HepG2 (cell line): ENCODE measurements around the gene PIGO. TPM values are rescaled to one million over a fixed set of nuclear protein-coding genes. Genes with fewer than 3 reads are reported as not detected.

Experiments used
- HDAC2 ChIP-seq: sonication (generic); formaldehyde crosslinking; IDR thresholded peaks from 2 replicates; pipeline ENCODE4 v1.4.0; 2020; ENCODE audit warnings: missing genetic modification reagents
- HNRNPUL1 ChIP-seq: fragments of 200-400 bp; formaldehyde crosslinking; IDR thresholded peaks from 2 replicates; pipeline ENCODE4 v1.6.1; 2017; ENCODE audit warnings: low read depth, mild to moderate bottlenecking, low read length, moderate library complexity
- TBX2 ChIP-seq: sonication (generic); formaldehyde crosslinking; IDR thresholded peaks from 2 replicates; pipeline ENCODE4 v1.5.0; 2020; ENCODE audit warnings: missing genetic modification reagents, mild to moderate bottlenecking, borderline replicate concordance
- TOE1 ChIP-seq: sonication (generic); formaldehyde crosslinking; IDR thresholded peaks from 2 replicates; pipeline ENCODE4 v1.4.0; 2020; ENCODE audit warnings: mild to moderate bottlenecking, missing genetic modification reagents
- ZNF569 ChIP-seq: sonication (generic); formaldehyde crosslinking; IDR thresholded peaks from 2 replicates; pipeline ENCODE4 v1.5.0; 2020; ENCODE audit warnings: mild to moderate bottlenecking, missing genetic modification reagents, moderate library complexity, borderline replicate concordance
- ZNF816 ChIP-seq: sonication (generic); formaldehyde crosslinking; IDR thresholded peaks from 2 replicates; pipeline ENCODE4 v1.8.0; 2022; ENCODE audit warnings: missing genetic modification reagents, mild to moderate bottlenecking, borderline replicate concordance
- polyA plus RNA-seq, 8 experiments: library from polyadenylated mRNA; depleted of rRNA in 3 of 8; stranded (reverse) in 7 of 8; unstranded in 1 of 8; fragments of >200 nt; fragmentation: Illumina TruSeq in 4 of 8; extraction: Trizol in 4 of 8; gene quantifications; 2 replicates each; pipeline versions ENCODE4 v1.2.1 to v1.2.3, GENCODE V29; 2011 to 2016; ENCODE audit warnings: low read depth in 4 of 8, missing spikeins in 1 of 8, mixed read lengths in 1 of 8; ENCODE audit not compliant: insufficient read depth in 1 of 8
- total RNA-seq, 5 experiments: library from RNA; depleted of rRNA; stranded (reverse); fragments of >200 nt; fragmentation: Illumina TruSeq; extraction: Trizol; gene quantifications; 2 replicates each; pipeline ENCODE4 v1.2.3, GENCODE V29; 2016; ENCODE audit warnings: low read depth in 1 of 5
- TF ChIP-seq, protein P1 (sequence below): sonication (generic); formaldehyde crosslinking; IDR thresholded peaks from 2 replicates; pipeline ENCODE4 v1.5.0; 2020; ENCODE audit warnings: mild to moderate bottlenecking, missing genetic modification reagents
- TF ChIP-seq, protein P2 (sequence below): fragments of 450-650 bp; IDR thresholded peaks from 2 replicates; pipeline ENCODE4 v1.6.1; 2017; ENCODE audit warnings: mild to moderate bottlenecking
- TF ChIP-seq, protein P3 (sequence below): sonication (generic); formaldehyde crosslinking; IDR thresholded peaks from 2 replicates; pipeline ENCODE4 v1.4.0; 2020; ENCODE audit warnings: missing genetic modification reagents
- TF ChIP-seq, protein P4 (sequence below): sonication (generic); formaldehyde crosslinking; IDR thresholded peaks from 2 replicates; pipeline ENCODE4 v1.4.0; 2020; ENCODE audit warnings: missing genetic modification reagents
- TF ChIP-seq, protein P5 (sequence below): sonication (generic); formaldehyde crosslinking; IDR thresholded peaks from 2 replicates; pipeline ENCODE4 v1.8.0; 2022; ENCODE audit warnings: mild to moderate bottlenecking, missing genetic modification reagents, moderate library complexity

The PIGO gene
- total and polyA plus RNA-seq, 2 of the 13 experiments (the other 11 are each of a cell fraction or from before 2014, with no cell fraction given) = 20.5 to 26.2 TPM

DNA sequence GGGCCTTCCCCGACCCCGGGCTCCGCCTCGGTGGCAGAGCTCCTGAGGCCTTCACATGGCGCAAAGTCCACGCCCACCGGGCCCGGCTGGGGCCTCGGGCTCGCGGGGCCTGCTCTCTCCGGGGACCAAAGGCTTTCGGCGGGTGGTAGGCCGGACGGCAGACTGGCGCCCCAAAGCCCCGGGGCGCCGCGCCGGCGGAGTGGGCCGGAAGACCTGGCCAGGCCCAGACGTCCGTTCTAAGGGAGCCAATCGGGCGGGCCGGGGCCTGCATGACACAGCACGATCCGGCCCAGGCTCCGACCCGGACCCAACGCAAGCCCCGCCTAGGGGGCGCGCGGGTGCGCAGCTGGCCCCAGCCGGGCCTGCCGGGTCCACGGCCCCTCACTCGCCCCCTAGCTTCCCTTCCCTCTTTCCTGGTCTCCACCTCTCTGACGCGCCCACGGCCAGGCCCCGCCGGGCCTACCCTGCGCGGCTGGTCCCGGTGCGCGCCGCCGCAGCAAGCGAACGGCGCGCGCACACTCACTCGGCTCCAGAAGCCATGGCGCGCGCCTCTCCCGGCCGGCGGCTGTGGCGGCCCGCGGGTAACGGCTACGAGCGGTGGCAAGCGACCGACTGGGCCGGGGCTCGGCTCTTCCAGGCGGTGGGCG lies 24.5 kb downstream of the PIGO start (continued):
- TF ChIP-seq, protein P1, sequence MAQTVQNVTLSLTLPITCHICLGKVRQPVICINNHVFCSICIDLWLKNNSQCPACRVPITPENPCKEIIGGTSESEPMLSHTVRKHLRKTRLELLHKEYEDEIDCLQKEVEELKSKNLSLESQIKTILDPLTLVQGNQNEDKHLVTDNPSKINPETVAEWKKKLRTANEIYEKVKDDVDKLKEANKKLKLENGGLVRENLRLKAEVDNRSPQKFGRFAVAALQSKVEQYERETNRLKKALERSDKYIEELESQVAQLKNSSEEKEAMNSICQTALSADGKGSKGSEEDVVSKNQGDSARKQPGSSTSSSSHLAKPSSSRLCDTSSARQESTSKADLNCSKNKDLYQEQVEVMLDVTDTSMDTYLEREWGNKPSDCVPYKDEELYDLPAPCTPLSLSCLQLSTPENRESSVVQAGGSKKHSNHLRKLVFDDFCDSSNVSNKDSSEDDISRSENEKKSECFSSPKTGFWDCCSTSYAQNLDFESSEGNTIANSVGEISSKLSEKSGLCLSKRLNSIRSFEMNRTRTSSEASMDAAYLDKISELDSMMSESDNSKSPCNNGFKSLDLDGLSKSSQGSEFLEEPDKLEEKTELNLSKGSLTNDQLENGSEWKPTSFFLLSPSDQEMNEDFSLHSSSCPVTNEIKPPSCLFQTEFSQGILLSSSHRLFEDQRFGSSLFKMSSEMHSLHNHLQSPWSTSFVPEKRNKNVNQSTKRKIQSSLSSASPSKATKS (CRISPR knock-in tag) = no peak
- no peak for TF ChIP-seq TOE1 (CRISPR knock-in tag)
- TF ChIP-seq, protein P2, sequence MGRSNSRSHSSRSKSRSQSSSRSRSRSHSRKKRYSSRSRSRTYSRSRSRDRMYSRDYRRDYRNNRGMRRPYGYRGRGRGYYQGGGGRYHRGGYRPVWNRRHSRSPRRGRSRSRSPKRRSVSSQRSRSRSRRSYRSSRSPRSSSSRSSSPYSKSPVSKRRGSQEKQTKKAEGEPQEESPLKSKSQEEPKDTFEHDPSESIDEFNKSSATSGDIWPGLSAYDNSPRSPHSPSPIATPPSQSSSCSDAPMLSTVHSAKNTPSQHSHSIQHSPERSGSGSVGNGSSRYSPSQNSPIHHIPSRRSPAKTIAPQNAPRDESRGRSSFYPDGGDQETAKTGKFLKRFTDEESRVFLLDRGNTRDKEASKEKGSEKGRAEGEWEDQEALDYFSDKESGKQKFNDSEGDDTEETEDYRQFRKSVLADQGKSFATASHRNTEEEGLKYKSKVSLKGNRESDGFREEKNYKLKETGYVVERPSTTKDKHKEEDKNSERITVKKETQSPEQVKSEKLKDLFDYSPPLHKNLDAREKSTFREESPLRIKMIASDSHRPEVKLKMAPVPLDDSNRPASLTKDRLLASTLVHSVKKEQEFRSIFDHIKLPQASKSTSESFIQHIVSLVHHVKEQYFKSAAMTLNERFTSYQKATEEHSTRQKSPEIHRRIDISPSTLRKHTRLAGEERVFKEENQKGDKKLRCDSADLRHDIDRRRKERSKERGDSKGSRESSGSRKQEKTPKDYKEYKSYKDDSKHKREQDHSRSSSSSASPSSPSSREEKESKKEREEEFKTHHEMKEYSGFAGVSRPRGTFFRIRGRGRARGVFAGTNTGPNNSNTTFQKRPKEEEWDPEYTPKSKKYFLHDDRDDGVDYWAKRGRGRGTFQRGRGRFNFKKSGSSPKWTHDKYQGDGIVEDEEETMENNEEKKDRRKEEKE = no peak
- TF ChIP-seq ZNF816 (CRISPR knock-in tag) = no peak
- TF ChIP-seq HDAC2 (CRISPR knock-in tag) = no peak
- TF ChIP-seq, protein P3, sequence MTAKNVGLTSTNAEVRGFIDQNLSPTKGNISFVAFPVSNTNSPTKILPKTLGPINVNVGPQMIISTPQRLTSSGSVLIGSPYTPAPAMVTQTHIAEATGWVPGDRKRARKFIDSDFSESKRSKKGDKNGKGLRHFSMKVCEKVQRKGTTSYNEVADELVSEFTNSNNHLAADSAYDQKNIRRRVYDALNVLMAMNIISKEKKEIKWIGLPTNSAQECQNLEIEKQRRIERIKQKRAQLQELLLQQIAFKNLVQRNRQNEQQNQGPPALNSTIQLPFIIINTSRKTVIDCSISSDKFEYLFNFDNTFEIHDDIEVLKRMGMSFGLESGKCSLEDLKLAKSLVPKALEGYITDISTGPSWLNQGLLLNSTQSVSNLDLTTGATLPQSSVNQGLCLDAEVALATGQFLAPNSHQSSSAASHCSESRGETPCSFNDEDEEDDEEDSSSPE (CRISPR knock-in tag) = peak; percentile 38
- TF ChIP-seq, protein P4, sequence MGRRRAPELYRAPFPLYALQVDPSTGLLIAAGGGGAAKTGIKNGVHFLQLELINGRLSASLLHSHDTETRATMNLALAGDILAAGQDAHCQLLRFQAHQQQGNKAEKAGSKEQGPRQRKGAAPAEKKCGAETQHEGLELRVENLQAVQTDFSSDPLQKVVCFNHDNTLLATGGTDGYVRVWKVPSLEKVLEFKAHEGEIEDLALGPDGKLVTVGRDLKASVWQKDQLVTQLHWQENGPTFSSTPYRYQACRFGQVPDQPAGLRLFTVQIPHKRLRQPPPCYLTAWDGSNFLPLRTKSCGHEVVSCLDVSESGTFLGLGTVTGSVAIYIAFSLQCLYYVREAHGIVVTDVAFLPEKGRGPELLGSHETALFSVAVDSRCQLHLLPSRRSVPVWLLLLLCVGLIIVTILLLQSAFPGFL (CRISPR knock-in tag) = no peak
- peak; percentile 31; the same call in 1 of the 2 replicates for TF ChIP-seq TBX2 (CRISPR knock-in tag)
- TF ChIP-seq, protein P5, sequence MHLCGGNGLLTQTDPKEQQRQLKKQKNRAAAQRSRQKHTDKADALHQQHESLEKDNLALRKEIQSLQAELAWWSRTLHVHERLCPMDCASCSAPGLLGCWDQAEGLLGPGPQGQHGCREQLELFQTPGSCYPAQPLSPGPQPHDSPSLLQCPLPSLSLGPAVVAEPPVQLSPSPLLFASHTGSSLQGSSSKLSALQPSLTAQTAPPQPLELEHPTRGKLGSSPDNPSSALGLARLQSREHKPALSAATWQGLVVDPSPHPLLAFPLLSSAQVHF (CRISPR knock-in tag) = no peak
- peak; percentile 68; the same call in 1 of the 2 replicates for TF ChIP-seq HNRNPUL1
- TF ChIP-seq ZNF569 = no peak
